ENCODE results near the gene ALAS2.
"Not testable (repeated sequence)": the region's sequence is repeated elsewhere in the genome, so short reads cannot be mapped to it uniquely, and the experiment has no call there.

ALAS2 gene, protein sequence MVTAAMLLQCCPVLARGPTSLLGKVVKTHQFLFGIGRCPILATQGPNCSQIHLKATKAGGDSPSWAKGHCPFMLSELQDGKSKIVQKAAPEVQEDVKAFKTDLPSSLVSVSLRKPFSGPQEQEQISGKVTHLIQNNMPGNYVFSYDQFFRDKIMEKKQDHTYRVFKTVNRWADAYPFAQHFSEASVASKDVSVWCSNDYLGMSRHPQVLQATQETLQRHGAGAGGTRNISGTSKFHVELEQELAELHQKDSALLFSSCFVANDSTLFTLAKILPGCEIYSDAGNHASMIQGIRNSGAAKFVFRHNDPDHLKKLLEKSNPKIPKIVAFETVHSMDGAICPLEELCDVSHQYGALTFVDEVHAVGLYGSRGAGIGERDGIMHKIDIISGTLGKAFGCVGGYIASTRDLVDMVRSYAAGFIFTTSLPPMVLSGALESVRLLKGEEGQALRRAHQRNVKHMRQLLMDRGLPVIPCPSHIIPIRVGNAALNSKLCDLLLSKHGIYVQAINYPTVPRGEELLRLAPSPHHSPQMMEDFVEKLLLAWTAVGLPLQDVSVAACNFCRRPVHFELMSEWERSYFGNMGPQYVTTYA

DNA sequence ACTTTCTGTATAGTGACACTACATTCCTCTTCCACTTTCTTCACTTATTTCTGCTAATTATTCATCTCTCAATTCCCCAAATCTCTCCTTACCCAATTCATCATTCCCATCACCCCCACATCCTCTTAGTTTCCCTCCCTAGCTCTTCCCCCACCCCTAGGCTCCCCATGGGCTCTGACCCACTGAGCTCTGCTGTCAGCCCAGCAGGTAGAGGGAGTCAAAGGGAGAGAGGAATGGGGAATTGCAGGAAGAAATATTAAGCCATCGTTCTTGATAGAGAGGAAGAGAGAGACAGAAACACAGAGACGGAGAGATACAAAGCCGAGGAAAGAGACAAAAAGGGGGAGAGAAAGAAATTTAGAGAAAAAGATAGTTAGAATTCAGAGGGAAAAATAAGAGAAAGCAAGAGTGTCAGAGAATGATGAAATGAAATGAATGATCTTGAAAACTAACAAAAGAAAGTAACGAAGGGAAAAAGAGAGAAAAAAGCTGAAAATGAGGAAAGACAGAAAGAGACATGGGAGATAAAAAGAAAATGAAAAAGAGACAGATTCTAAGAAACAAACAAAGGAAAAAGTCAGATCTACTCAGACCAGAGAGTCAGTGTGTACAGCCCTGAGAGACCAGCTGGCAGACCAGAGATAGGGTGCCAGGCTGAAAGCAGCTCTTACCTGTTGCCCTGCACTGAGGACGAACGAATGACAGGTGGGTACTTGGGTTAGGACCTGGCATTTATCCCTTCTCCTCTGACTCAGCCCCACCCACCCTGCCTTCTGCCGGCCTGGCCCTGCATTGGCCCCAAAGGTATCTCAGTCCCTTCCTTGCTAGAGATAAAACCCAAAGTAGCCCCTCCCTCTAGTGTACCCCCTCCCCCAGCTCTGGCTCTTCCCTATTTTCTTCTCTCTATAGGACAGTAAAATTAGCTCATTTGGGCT lies at the start of gene ALAS2:
Gene ALAS2, minus strand, starts transcription at position 707 of the 935 bp plus-strand sequence. CDS start 4,977 bp downstream, outside the sequence.
- DNase-seq, result no peak

- no peak for DNase-seq
Measured at GRCh38 chrX:55074851-55075467, 44.2 kb upstream of the ALAS2 start, which contains the start of gene PAGE2B. Gene PAGE2B, plus strand, starts transcription at chrX:55075030. Its CDS starts 1,012 bp downstream, at chrX:55076042.

GRCh38 chrX:55072286-55072685 lies 41.5 kb upstream of the ALAS2 start:
- no peak for DNase-seq

DNA sequence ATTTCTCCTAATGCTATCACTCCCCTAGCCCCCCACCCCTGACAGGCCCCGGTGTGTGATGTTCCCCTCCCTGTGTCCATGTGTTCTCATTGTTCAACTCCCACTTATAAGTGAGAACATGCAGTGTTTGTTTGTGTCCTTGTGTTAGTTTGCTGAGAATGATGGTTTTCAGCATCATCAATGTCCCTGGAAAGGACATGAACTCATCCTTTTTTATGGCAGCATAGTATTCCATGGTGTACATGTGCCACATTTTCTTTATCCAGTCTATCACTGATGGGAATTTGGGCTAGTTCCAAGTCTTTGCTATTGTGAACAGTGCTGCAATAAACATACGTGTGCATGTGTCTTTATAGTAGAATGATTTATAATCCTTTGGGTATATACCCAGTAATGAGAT lies 36.4 kb upstream of the ALAS2 start:
- DNase-seq, result not testable (repeated sequence)

GRCh38 chrX:55057675-55058249 lies 27.0 kb upstream of the ALAS2 start:
- peak; percentile 8 for DNase-seq

DNA sequence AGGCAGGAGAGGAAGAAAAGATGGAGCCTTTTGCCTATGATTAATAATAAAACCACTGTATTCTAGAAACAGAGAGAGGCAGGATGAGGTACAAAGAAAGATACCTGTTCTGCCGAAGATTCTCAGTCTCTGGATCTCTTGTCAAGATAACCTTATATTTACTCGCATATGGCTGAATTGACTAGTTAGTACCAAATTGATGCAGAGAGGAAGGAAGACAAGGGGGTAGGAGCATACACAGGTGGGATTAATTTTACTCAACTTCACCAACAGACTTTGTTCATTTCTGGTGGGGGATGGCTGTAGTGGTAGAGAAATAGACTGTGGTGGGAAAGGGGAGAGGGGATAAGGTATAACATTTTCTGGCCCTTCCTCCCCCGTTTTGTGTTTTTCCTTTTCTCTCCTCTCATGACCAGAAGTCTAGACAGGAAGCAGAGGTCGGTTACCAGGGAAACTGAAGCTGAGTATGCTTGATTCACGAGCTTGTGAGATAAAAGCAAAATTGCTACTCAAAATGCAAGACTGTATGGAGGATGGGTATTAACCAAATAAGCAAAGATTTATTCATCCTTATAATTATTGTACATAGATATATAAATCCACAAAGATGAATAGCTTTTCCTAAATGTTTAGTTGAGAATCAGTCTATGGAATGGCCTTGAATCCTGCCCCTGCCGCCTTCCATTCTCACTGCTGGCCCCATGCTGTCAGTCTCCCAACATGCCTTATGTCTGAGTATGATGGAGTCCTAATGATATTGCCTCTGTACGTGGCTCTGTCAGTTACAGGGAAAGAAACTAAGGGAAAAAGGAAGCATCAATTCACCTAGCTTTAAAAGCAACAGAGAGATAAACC lies 26.3 kb upstream of the ALAS2 start:
- peak; percentile 19 for DNase-seq

GRCh38 chrX:55050599-55050998 lies 19.8 kb upstream of the ALAS2 start:
- DNase-seq, result not testable (repeated sequence)

GRCh38 chrX:55041514-55041913 lies 10.7 kb upstream of the ALAS2 start:
- no peak for DNase-seq

GRCh38 chrX:55039471-55039870 lies 8.7 kb upstream of the ALAS2 start:
- no peak for DNase-seq

DNA sequence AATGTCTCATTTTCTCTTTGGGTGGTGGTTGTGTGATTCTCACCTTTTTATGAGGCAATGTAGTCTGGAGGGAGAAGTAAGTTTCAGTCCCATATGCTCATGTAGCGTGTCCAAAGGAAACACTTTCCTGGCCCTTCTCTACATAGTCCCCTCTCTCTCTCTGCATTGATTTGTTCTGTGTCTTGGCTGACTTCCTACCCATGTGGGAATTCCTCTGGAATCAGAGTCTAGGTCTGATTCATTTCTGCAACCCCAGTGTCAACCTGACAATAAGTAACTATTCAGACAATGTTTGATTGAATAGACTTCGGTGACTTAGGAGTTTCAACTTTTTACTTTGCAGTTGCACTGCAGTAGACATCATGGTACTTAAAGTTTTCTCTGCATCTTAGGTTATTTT lies 2.7 kb upstream of the ALAS2 start:
- DNase-seq, result no peak

DNA sequence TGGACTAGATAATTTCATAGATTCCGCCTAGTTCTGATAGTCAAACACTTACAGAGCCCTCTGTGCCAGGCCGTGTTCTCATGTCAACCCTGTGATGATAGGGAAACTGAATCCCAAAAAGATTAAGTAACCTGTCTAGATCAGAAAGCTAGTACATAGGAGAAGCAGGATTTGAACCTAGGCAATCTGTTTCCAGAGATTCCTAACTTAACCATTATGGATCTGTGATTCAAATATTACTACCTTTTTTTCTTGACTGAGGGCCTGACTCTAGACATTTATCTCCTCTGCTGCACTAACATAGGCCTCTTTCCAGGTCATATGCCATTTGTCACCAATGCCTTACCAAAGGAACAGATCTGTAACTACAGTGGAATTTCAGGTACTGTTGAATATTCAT lies 1.5 kb downstream of the ALAS2 start:
- DNase-seq, result no peak

- DNase-seq, result no peak
Measured at GRCh38 chrX:55028611-55029010, 2.2 kb downstream of the ALAS2 start.

- no peak for DNase-seq
Measured at GRCh38 chrX:55028040-55028439, 2.7 kb downstream of the ALAS2 start.

GRCh38 chrX:55026840-55027239 lies 3.9 kb downstream of the ALAS2 start:
- DNase-seq, result no peak

- no peak for DNase-seq
Measured at GRCh38 chrX:55026143-55026542, 4.6 kb downstream of the ALAS2 start.

- no peak for DNase-seq
Measured at GRCh38 chrX:55014897-55015299, 15.9 kb downstream of the ALAS2 start.

DNA sequence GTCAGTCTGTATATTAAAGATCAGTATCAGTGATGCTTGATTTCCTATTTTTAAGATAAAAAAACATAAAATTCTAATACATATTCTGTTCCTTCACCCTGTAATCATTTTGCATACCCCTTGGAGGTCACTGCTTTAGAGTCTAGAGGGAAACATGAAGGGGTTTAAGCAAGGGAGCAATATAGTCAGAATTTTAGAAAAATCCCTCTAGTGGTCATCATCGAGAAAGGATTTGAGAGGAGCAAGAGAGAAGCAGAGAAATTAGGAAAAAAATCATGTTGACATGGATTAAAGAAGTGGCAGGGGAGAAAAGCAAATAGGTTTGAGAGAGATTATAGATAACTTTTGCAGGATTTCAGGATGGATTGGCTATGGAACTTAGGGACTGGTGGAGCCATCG lies 19.5 kb downstream of the ALAS2 start:
- no peak for DNase-seq

GRCh38 chrX:55008571-55009358 lies 22.0 kb downstream of the ALAS2 start:
- peak; percentile 58 for DNase-seq

GRCh38 chrX:55007656-55008055 lies 23.1 kb downstream of the ALAS2 start:
- DNase-seq, result no peak

DNA sequence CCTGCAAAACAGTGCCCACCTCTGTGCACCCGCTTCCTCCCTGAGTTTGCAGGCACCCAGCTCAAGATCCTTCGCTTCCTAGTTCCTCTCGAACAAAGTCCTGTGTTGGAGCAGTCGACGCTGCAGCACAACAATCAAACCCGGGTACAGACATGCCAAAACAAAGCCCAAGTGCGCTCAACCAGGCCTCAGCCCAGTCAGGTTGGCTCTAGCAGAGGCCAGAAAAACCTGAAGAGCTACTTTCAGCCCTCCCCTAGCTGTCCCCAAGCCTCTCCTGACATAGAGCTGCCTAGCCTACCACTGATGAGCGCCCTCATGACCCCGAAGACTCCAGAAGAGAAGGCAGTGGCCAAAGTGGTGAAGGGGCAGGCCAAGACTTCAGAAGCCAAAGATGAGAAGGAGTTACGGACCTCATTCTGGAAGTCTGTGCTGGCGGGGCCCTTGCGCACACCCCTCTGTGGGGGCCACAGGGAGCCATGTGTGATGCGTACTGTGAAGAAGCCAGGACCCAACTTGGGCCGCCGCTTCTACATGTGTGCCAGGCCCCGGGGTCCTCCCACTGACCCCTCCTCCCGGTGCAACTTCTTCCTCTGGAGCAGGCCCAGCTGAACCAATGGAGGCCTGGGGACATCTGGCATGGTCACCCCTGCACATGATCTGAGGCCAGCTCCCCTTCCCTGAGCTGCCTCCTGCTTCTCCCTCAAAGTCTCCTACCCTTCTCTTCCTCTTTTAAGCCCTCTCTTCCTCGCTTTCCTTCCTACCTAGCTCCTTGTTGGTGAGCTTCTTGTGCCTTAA lies 23.8 kb downstream of the ALAS2 start:
- no peak for DNase-seq

Data from inflammatory macrophage treated with lipopolysaccharide for 4 hours (primary cell).